GM19025 (cell line): ENCODE results near the gene CSF3.
A peak's percentile ranks its signal among the peaks of the same experiment; 100 is the strongest.

Experiments used
- ATAC-seq: cut with Tn5 transposase; IDR thresholded peaks from one replicate; pipeline ENCODE4 v1.9.1; 2021; ENCODE audit warnings: mild to moderate bottlenecking, low read depth, moderate library complexity; ENCODE audit not compliant: unreplicated experiment

Gene CSF3, protein sequence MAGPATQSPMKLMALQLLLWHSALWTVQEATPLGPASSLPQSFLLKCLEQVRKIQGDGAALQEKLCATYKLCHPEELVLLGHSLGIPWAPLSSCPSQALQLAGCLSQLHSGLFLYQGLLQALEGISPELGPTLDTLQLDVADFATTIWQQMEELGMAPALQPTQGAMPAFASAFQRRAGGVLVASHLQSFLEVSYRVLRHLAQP

DNA sequence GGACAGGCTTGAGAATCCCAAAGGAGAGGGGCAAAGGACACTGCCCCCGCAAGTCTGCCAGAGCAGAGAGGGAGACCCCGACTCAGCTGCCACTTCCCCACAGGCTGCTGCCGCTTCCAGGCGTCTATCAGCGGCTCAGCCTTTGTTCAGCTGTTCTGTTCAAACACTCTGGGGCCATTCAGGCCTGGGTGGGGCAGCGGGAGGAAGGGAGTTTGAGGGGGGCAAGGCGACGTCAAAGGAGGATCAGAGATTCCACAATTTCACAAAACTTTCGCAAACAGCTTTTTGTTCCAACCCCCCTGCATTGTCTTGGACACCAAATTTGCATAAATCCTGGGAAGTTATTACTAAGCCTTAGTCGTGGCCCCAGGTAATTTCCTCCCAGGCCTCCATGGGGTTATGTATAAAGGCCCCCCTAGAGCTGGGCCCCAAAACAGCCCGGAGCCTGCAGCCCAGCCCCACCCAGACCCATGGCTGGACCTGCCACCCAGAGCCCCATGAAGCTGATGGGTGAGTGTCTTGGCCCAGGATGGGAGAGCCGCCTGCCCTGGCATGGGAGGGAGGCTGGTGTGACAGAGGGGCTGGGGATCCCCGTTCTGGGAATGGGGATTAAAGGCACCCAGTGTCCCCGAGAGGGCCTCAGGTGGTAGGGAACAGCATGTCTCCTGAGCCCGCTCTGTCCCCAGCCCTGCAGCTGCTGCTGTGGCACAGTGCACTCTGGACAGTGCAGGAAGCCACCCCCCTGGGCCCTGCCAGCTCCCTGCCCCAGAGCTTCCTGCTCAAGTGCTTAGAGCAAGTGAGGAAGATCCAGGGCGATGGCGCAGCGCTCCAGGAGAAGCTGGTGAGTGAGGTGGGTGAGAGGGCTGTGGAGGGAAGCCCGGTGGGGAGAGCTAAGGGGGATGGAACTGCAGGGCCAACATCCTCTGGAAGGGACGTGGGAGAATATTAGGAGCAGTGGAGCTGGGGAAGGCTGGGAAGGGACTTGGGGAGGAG, at the start of gene CSF3:
Gene CSF3 (plus strand): TSS at position 436 of the 993 bp plus-strand sequence. CDS start 35 bp downstream, at position 471.
- no peak for ATAC-seq

DNA sequence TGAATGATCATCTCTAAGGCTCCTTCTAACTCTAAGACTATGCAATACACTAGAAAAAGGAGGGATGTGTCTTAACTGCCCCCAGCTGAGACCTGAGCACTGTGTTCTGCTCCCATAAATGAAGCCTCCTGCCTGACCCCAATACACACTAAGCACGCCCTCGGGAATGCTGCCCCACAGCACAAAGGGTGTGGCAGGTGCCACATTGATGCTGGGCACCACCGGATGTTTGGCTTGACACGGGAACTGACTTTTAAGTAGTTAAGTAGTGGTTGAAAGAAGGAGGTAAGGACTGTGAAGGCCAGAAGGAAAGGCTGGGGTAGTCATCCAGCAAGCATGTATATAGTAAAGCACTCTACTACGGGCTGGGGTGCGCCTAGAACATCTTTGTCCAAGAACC, 48.5 kb upstream of the CSF3 start:
- no peak for ATAC-seq

DNA sequence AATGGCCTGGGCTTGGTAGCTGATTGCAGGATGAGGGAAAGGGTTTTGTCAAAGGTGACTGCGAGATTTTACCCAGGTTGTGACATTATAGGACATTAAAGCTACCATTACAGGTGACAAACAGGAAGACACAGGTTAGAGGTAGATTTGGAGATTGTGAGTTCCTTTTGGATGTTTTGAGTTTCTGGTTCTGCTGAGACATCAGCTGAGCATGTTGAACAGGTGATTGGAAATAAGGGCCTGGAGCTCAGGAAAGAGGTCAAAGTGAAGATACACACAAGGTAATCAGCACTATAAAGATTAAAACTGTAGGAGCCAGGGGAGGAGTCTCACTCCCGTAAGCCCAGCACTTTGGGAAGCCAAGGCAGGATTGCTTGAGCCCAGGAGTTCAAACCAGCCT, 46.5 kb upstream of the CSF3 start:
- no peak for ATAC-seq

DNA sequence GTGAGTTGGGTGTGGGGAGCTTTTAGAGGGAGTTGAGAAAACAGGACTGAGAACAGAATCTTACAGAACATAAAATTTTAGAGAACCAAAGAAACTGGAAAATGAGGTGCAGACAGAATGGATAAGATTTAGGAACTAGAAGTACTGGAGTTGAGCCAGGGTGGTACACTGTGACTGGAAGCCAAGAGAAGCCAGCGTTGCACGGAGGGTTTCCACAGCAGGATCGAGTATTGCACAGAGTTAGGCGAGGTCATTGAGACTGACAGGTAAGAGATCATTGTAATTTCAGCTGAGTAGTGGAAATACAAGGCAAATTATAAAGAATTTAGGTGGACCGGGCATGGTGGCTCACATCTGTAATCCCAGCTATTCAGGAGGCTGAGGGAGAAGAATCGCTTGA, 45.9 kb upstream of the CSF3 start:
- no peak for ATAC-seq

DNA sequence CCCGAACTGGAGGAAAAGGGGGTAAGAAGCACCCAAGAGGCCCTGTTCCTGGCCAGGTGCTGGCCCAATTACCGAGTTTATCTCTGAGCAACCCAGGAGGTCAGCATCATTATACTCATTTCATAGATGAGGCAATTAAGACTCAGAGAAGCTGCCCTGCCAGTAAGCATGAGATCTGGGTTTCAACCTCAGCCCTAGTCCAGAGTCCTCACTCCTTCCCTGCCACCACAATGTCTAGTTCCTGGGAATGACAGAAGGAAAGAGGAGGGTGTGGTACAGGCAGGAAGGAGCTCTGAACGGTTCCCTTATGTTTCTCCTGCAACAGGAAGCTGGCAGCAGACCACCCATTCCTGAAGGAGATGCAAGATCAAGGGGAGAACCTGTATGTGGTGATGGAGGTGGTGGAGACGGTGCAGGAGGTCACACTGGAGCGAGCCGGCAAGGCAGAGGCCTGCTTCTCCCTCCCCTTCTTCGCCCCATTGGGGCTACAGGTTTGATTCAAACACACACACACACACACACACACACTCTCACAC, 45.0 kb upstream of the CSF3 start:
- no peak for ATAC-seq

DNA sequence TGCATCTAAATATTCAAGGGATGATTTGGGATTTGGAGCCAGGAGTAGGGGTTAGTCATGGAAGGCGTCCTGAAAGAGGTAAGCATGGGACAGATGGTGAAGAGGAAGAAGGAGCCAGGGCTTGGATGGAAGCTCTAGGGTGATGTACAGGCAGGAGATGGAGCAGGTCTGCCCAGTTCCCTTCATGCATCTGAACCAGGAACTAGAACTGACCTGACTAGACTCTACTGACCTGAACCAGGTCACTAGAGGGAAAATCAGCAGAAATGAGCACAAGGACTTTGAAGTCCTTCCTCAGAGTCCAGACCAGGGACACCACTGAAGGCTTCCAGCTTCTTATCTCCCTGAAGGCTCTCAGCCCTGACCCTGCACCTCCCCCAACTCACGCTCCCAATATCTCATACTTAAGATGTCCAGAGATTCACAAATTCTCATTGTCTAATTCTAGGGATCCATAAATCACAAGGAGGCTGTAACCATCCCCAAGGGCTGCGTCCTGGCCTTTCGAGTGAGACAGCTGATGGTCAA, 44.1 kb upstream of the CSF3 start:
- ATAC-seq = no peak

DNA sequence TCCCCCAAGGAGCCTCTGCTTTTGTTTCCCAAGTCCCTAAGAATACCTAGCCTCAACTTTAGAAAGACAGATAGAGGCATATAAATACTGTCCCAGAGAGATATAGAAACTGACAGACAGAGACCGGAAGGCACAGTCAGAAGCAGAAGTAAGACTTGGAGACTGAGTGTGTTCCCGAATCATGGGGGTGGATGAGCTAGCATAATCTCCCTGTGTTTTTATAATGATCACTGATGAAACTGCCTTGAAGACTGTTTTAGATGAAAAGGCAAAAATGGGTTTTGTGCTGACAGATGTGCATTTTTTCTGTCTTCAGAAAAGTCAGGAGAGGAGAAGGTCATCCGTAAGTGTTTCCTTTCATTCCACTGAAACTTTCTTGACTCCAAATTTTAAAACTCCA, 43.0 kb upstream of the CSF3 start:
- ATAC-seq = no peak

DNA sequence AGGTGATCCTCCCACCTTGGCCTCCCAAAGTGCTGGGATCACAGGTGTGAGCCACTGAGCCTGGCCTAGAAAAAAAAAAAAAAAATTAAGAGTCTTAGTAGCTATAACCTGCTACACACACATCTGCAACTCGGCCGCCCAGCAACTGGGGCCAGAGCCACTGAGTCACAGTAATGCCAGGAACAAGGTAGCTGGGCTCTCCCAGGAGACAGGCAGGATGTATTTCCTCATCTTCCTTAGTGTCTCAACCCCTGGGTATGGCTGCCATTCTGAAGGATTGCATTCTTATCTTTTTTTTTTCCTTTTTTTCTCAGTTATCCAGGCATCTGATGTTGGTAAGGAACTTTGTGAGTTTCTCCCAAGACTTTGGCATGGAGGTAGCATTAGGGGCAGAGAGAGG, 41.7 kb upstream of the CSF3 start:
- no peak for ATAC-seq

DNA sequence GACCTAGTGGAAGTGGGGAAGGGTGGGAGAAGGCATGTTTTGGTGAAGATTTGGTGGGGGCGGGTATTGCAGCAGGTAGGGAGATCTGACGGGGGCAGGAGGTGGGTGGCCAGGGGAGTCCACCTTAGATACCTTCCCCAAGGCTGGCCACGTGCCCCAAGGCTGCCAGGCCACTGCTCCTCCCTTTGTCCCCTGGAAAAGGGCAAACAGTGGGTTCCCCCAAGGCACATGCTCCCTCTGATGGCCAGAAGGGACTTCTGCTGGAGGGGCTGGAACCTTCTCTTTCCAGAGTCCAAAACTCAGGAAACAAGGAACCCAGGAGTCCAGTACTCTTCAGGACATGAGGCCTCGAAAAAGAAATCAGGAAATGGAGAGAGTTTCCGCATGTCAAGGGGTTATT, 40.8 kb upstream of the CSF3 start:
- no peak for ATAC-seq

DNA sequence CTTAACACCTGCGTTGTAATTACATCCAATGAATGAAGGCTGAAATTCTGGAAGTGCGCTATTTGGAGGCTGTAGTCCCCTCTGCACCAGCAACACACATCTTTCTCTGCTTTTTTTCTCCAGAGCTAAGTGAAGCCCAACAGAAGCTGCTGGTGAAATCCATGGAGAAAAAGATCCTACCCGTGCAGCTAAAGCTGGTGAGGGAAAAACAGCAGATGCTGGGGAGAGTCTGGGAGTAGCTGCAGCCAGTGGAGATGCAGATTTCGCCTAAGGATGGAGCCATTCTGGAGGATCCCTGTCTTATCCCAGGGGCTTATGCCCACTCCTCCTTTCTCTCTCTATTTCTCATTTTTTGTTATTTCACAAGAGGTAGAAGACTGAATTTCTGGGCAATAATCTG, 39.4 kb upstream of the CSF3 start:
- ATAC-seq = no peak

DNA sequence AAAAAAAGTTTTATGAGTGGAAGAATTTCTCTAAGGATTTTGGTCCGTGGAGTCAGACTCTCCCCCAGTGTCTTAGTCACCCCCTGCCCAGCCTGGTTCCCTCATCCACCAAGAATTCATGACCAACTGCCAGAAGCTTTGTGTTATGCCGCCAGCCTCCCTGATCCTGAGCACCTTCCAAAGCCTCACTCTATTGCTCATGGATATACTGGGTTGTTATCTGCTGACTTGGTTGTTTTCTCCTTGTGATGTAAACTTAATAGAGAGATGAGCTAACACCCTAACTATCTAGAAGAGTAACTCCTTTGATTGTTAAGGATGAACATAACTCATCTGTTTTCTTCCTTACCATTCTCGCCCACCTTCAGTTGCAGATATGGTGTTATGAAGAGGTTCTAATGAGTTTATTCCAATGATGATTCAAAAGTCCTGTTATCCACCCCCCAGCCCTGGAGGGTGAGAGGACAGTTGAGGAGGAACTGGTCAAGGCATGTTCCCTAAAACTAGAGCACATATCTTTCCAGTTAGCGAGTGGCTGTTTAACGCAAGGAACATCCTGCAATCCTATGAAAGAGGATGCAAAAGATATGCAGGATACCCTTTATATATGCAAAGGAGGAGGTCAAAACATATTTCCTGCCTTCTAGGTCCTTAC, 36.1 kb upstream of the CSF3 start:
- ATAC-seq = no peak

DNA sequence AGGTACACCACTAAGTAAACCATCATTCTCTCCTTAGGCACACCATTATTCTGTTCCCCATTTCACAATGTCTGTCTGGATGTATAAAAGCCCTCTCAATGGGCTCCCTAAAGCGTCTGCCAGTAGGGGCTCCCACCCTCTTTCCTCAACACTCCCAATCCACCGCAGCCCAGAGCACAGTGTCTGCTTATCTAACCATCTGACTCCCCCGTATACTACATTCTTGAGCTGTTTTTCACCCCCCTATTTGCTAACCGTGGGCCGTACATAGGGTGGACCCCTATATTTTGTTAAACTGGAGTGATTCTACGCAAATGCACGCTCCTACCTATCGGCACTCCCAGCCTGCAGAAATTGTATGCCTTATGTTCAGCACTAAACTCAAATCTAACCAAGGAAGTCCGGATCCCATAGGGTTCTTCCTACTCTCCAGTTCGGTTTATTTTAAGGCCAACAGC, 35.3 kb upstream of the CSF3 start:
- ATAC-seq = peak; percentile 4

DNA sequence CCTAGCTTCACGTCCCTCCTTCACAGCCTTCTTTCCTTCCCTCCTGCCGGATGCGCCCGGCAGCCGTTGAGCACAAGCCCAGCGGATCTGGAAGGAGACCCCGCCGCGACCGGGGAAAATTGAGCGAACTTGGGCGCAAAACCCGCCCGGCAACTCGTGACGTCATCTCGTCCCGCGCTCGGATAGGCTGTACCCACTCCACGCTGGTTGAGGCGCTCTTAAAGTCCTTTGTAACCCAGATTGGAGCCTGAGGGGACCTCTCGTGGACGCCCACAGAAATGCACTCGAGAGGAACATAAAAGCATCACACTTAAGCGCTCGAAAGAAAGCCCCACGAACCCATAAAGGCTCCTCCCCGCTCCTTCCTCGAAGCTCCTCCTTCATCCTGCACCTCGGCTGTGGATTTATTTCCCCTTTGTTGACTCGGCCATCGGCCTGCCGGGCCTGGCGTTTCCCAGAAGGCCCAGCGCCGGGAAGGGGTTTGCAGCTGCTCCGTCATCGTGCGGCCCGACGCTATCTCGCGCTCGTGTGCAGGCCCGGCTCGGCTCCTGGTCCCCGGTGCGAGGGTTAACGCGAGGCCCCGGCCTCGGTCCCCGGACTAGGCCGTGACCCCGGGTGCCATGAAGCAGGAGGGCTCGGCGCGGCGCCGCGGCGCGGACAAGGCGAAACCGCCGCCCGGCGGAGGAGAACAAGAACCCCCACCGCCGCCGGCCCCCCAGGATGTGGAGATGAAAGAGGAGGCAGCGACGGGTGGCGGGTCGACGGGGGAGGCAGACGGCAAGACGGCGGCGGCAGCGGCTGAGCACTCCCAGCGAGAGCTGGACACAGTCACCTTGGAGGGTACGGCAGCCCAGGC, 34.7 kb upstream of the CSF3 start, which contains the start of gene PSMD3:
Gene PSMD3 (plus strand): TSS at position 457 of the 856 bp plus-strand sequence. CDS start 164 bp downstream, at position 621.
- ATAC-seq = peak; percentile 96

DNA sequence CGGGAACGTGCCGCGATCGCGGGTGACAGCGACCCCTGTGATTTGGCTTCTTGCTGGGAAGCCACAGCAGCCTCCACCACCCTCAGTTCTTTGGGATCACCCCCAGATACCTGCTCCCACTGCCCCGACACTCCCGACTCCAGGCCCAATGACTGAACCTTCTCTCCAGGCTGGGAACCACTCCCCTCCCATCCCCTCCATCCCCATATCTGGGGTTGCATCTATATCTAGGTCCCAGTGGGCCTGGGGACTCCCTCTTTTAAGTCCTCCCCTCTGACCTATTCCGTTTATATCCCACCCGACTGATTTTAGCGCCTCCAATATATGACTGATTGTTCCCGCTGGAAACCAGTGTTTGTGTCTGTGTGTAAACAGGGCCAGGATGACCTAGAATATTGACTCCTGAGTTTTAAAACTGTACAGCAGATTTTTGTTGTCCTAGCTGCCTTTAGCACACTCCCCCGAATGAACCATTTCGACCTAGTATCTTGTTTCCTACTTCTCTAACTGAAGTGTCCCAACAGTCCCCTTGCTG, 34.0 kb upstream of the CSF3 start:
- no peak for ATAC-seq

DNA sequence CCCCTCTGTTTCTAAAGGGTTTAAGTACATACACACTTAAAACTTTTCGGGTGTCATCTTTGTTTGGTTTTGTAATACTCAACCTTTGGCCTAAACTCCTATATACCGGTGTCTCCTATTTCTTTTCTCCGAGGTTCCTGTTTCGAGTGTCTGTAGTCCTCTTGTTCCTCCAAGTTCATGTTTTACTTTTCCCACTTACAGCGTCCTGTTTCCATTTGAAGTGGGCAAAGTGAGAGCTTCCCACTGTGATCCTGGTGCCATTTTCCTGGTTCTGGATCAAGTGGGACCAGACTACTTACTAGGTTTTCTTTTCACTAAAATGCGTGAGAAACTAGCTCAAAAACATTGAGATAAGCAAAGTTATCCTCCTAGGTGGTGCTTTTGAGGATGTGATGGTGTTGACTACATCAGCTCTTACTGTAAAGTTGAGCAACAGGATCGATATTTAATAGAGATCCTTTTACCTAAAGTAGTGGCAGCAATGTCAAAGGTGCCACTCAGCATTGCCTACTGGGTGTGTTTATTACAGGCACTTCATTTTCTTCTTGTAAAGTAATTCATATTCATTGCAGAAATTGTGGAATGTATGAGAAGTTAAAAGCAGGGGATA, 33.4 kb upstream of the CSF3 start:
- ATAC-seq = no peak

DNA sequence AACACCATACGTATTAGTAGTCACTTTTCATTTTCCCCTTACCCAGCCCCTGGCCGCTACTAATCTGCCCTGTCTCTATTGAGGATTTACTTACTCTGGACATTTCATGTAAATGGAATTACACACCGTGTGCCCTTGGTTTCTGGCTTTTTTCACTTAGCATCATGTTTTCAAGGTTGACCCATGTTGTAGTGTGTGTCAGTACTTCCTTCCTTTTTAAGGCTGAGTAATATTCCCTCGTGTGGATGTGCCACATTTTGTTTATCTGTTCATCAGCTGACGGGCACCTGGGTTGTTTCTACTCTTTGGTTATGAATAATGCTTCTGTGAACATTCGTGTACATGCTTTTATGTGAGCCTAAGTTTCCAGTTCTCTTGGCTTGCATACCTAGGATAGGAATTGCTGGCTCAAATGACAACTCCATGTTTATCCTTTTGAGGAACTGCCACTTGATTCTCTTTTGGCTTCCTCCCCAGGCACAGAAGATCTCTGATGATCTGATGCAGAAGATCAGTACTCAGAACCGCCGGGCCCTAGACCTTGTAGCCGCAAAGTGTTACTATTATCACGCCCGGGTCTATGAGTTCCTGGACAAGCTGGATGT, 26.9 kb upstream of the CSF3 start:
- no peak for ATAC-seq

DNA sequence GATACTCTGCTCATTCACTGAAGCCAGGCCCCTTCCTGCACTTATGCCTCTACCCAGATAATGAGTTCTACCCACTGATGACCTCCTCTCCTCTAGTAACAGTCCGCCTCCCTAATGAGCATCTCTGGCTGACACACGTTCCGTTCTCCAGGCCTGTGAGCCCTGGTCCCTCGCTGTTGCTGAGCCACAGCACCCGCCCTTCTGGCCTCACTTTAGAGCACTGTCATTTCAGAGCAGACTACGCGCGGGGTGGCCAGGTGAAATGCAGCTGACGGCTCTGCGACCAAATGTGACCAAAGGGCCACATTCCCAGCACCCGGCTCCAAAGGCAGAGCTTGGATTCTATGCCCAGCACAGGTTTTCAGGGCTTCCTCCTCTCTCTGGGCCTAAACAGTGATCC, 20.8 kb upstream of the CSF3 start:
- ATAC-seq = no peak

DNA sequence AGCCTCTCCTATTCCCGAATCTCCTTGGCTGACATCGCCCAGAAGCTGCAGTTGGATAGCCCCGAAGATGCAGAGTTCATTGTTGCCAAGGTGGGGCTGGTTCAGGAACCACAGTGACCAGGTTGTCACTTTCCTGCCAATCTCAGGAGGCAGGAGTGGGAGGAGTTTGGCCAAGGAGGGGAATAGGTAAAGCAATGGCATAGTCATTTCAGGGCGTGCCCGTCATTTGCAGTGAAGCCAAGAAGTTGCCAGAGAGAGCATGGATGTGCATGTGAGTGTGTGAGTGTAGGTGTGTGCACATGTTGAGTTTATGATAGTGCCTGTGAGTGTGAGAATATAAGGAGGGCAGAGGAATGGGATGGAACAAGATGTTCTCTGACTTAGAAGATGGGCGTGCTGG, 19.8 kb upstream of the CSF3 start:
- no peak for ATAC-seq

DNA sequence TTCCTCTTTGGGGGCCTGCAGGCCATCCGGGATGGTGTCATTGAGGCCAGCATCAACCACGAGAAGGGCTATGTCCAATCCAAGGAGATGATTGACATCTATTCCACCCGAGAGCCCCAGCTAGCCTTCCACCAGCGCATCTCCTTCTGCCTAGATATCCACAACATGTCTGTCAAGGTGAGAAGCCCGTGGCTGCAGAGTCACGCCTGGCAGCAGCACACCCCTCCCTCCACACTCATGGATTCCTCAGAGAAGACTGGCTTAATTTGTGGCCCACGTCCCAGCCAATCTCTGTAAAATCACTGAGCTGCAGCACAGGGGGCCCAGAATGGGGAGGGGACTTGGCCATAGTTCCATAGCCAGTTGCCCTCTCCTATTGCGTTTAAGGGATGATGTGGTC, 19.1 kb upstream of the CSF3 start:
- no peak for ATAC-seq
